HepG2 (cell line): Measurements from ENCODE around the gene CFAP61. TPM values are rescaled to one million over a fixed set of nuclear protein-coding genes. Genes with fewer than 3 reads are reported as not detected.

Source experiments
- ATAC-seq: fragments of 200-7000 bp; cut with Tn5 transposase; 3 replicates; pipeline ENCODE4 v1.9.1; 2020; ENCODE audit warnings: mild to moderate bottlenecking, moderate library complexity
- BruUV-seq: library from RNA; stranded (reverse); fragments of 400-500 nt; replicated peaks from 2 replicates; lab custom pipeline; 2021; lab: Mats Ljungman, UMichigan
- CTCF ChIA-PET: fragments of 300-600 bp; formaldehyde crosslinking; extraction: SDS; loops from one replicate; lab custom pipeline; 2021; ENCODE audit warnings: low total read pairs, inconsistent platforms, low intra/inter-chr PET ratio; lab: Yijun Ruan, JAX
- POLR2A ChIA-PET: fragments of 350-600 bp; sonication (Branson Sonifier 250); formaldehyde crosslinking; loops from one replicate; lab custom pipeline; 2020; ENCODE audit warnings: antibody characterized with exemption, inconsistent platforms; lab: Yijun Ruan, JAX
- DNase-seq: peaks from one replicate; pipeline ENCODE4 v3.0.0-alpha.2; 2015; ENCODE audit warnings: low spot score
- FAIRE-seq: peaks from 3 replicates; lab custom pipeline; 2011; peaks lifted over from hg19 to GRCh38; lab: Jason Lieb, UNC
- H2AFZ ChIP-seq: one replicate; pipeline ENCODE4 v1.6.1; 2011; ENCODE audit warnings: low read length, inconsistent platforms
- H3K27ac ChIP-seq: fragments of 300-600 bp; 3 replicates; pipeline ENCODE4 v1.8.0; 2011; ENCODE audit warnings: mixed run types, mild to moderate bottlenecking, mixed read lengths, low read length, inconsistent platforms; ENCODE audit not compliant: insufficient read depth; ENCODE audit errors: extremely low read length
- H3K27me3 ChIP-seq, 2 experiments: fragments of 200-600 bp in 1 of 2; 2 replicates in 1 of 2; 3 replicates in 1 of 2; pipeline versions ENCODE4 v1.6.0 to v1.8.0; 2011; ENCODE audit warnings: low read length in 2 of 2, mild to moderate bottlenecking in 2 of 2, moderate library complexity in 2 of 2, inconsistent platforms in 1 of 2; ENCODE audit not compliant: insufficient read depth in 2 of 2, control insufficient read depth in 1 of 2
- H3K36me3 ChIP-seq, 2 experiments: fragments of 200-600 bp in 1 of 2; replicated peaks in 1 of 2; 2 replicates in 1 of 2; 3 replicates in 1 of 2; pipeline versions ENCODE4 v1.5.1 to v1.8.0; 2011; ENCODE audit warnings: low read length in 2 of 2, inconsistent platforms in 1 of 2; ENCODE audit not compliant: insufficient read depth in 2 of 2, control insufficient read depth in 1 of 2
- H3K4me1 ChIP-seq: 2 replicates; pipeline ENCODE4 v1.5.1; 2012; ENCODE audit warnings: low read length, inconsistent platforms; ENCODE audit not compliant: insufficient read depth
- H3K4me2 ChIP-seq: 2 replicates; pipeline ENCODE4 v1.6.0; 2011; ENCODE audit warnings: low read depth, low read length, inconsistent platforms
- H3K4me3 ChIP-seq, 3 experiments: fragments of 200-600 bp in 1 of 3; sonication (generic), shearing (Covaris generic) in 1 of 3; replicated peaks in 1 of 3; 2 replicates each; pipeline ENCODE4 v1.5.1; 2011 to 2016; ENCODE audit warnings: low read length in 3 of 3, inconsistent platforms in 2 of 3, low read depth in 2 of 3, mild to moderate bottlenecking in 2 of 3, control low read depth in 1 of 3, mixed read lengths in 1 of 3; ENCODE audit not compliant: insufficient read depth in 1 of 3
- H3K79me2 ChIP-seq: one replicate; pipeline ENCODE4 v1.6.1; 2011; ENCODE audit warnings: low read length, inconsistent platforms; ENCODE audit not compliant: insufficient read depth
- H3K9ac ChIP-seq: 2 replicates; pipeline ENCODE4 v1.6.0; 2011; ENCODE audit warnings: mild to moderate bottlenecking, low read depth, low read length, inconsistent platforms; ENCODE audit not compliant: insufficient read depth
- H3K9me3 ChIP-seq: 2 replicates; pipeline ENCODE4 v1.5.1; 2012; ENCODE audit warnings: mild to moderate bottlenecking, low read length
- H4K20me1 ChIP-seq: 2 replicates; pipeline ENCODE4 v1.6.0; 2011; ENCODE audit warnings: inconsistent platforms, mild to moderate bottlenecking, low read length, moderate library complexity; ENCODE audit not compliant: insufficient read depth
- HOXA9 ChIP-seq: sonication (generic); formaldehyde crosslinking; IDR thresholded peaks from 2 replicates; pipeline ENCODE4 v1.8.1; 2022; ENCODE audit warnings: missing genetic modification reagents, mild to moderate bottlenecking, moderate library complexity, borderline replicate concordance
- MTA3 ChIP-seq: sonication (generic); formaldehyde crosslinking; IDR thresholded peaks from 2 replicates; pipeline ENCODE4 v1.4.0; 2020; ENCODE audit warnings: missing genetic modification reagents
- PPARG ChIP-seq: conservative IDR thresholded peaks from 2 replicates; pipeline ENCODE4 v1.6.1; 2016; ENCODE audit warnings: missing biosample characterization, missing genetic modification reagents
- ZNF577 ChIP-seq: sonication (generic); formaldehyde crosslinking; IDR thresholded peaks from 2 replicates; pipeline ENCODE4 v1.4.0; 2020; ENCODE audit warnings: mild to moderate bottlenecking, low read depth, missing genetic modification reagents, borderline replicate concordance
- ZNF644 ChIP-seq: IDR thresholded peaks from 2 replicates; pipeline ENCODE4 v1.6.1; 2016; ENCODE audit warnings: low read depth
- WGBS: methylation state at CpG from one replicate; pipeline ENCODE4 v1.1.6; 2017; ENCODE audit warnings: low lambda C conversion rate; 5-methylcytosine and 5-hydroxymethylcytosine counted together
- in situ Hi-C: cut with HindIII; loops from 2 replicates; pipeline ENCODE4 v1.10.0; 2017; ENCODE audit warnings: low pct_unique_long_range_greater_than_20kb; ENCODE audit not compliant: extremely low pct_ligation_motif_present
- intact Hi-C: fragments of 100-400 bp; cut with micrococcal nuclease; formaldehyde crosslinking; loops from one replicate; pipeline ENCODE4 v1.10.0; 2022; ENCODE audit not compliant: unreplicated experiment
- polyA plus RNA-seq, 8 experiments: library from polyadenylated mRNA; depleted of rRNA in 3 of 8; stranded (reverse) in 7 of 8; unstranded in 1 of 8; fragments of >200 nt; fragmentation: Illumina TruSeq in 4 of 8; extraction: Trizol in 4 of 8; gene quantifications; 2 replicates each; pipeline versions ENCODE4 v1.2.1 to v1.2.3, GENCODE V29; 2011 to 2016; ENCODE audit warnings: low read depth in 4 of 8, missing spikeins in 1 of 8, mixed read lengths in 1 of 8; ENCODE audit not compliant: insufficient read depth in 1 of 8
- total RNA-seq, 5 experiments: library from RNA; depleted of rRNA; stranded (reverse); fragments of >200 nt; fragmentation: Illumina TruSeq; extraction: Trizol; gene quantifications; 2 replicates each; pipeline ENCODE4 v1.2.3, GENCODE V29; 2016; ENCODE audit warnings: low read depth in 1 of 5

Gene CFAP61
- total and polyA plus RNA-seq, 2 of the 13 experiments (the other 11 are each of a cell fraction or from before 2014, with no cell fraction given) = 0.27 TPM; not detected in 1

- ATAC-seq = no peak; the same call in 2 of the 3 replicates
Measured at GRCh38 chr20:20277894-20278335, 225.6 kb downstream of the CFAP61 start.

GRCh38 chr20:20286061-20286460, 233.7 kb downstream of the CFAP61 start:
- ATAC-seq (no peak), FAIRE-seq (no peak), DNase-seq (no peak)
- H3K27me3 ChIP-seq = no peaks in the 10 kb centered on the region
- no peaks in the 10 kb centered on the region for H3K79me2 ChIP-seq
- H3K9ac ChIP-seq = no peak overlapping the region
- CTCF ChIA-PET = no interaction called here
- 48% methylated on average over 2 of the region's 2 CpGs for WGBS
- H3K4me3 ChIP-seq = no peak overlapping the region
- no peak overlapping the region for H2AFZ ChIP-seq
- intact Hi-C loops (no loop called here), in situ Hi-C loops (no loop called here)
- POLR2A ChIA-PET = no interaction called here
- no peaks in the 10 kb centered on the region for H4K20me1 ChIP-seq
- H3K9me3 ChIP-seq = no peaks in the 10 kb centered on the region
- H3K4me2 ChIP-seq = no peak overlapping the region
- H3K36me3 ChIP-seq = no peaks in the 10 kb centered on the region
- BruUV-seq = no TSS peak
- no peak overlapping the region for H3K27ac ChIP-seq
- no peak for TF ChIP-seq PPARG (CRISPR knock-in tag)
- TF ChIP-seq ZNF644 (CRISPR knock-in tag) = no peak
- TF ChIP-seq, all 625 proteins: peak for 0
- no peaks in the 10 kb centered on the region for H3K4me1 ChIP-seq

More at GRCh38 chr20:20277894-20278335, 225.6 kb downstream of the CFAP61 start:
- no peaks in the 10 kb centered on the region for H3K36me3 ChIP-seq
- no peaks in the 10 kb centered on the region for H3K4me1 ChIP-seq
- no TSS peak for BruUV-seq
- H3K9ac ChIP-seq = no peak overlapping the region
- no peak overlapping the region for H3K27ac ChIP-seq
- no peaks in the 10 kb centered on the region for H3K79me2 ChIP-seq
- 56% methylated on average over 3 of the region's 3 CpGs for WGBS
- H4K20me1 ChIP-seq = no peaks in the 10 kb centered on the region
- H2AFZ ChIP-seq = no peak overlapping the region
- H3K4me3 ChIP-seq = no peak overlapping the region
- ChIA-PET CTCF (no interaction called here), POLR2A (no interaction called here)
- in situ Hi-C loops (no loop called here), intact Hi-C loops (no loop called here)
- no peaks in the 10 kb centered on the region for H3K27me3 ChIP-seq
- no peak for DNase-seq
- H3K4me2 ChIP-seq = no peak overlapping the region
- TF ChIP-seq ZNF577 (no peak), MTA3 (CRISPR knock-in tag) (no peak), HOXA9 (CRISPR knock-in tag) (no peak)
- H3K9me3 ChIP-seq = no peaks in the 10 kb centered on the region
- no peak for FAIRE-seq
